T-helper 9 cell (primary cell): ENCODE data around the gene RNF157.
A peak's percentile ranks its signal among the peaks of the same experiment; 100 is the strongest.
"Not testable (repeated sequence)": the region's sequence is repeated elsewhere in the genome, so short reads cannot be mapped to it uniquely, and the experiment has no call there.

Experiments used
- DNase-seq: peaks from one replicate; pipeline ENCODE4 v3.0.0-alpha.2; 2020

The RNF157 gene

DNA sequence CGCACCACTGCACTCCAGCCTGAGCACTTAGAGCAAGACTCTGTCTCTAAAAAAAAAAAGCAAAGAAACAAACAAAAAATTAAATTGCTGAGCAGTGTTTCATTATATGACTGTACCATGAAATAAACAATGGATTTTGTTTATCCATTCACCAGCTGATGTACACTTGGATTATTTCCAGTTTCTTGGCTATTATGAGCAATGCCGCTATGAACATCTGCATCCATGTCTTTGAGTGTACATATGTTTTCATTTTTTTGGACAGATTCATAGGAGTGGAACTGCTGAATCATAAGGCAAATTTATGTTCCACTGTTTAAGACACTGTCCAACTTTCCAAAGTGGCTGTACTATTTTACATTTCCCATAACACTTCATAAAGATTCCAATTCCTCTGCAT is 8.0 kb downstream of the RNF157 start:
- DNase-seq, result no peak

DNA sequence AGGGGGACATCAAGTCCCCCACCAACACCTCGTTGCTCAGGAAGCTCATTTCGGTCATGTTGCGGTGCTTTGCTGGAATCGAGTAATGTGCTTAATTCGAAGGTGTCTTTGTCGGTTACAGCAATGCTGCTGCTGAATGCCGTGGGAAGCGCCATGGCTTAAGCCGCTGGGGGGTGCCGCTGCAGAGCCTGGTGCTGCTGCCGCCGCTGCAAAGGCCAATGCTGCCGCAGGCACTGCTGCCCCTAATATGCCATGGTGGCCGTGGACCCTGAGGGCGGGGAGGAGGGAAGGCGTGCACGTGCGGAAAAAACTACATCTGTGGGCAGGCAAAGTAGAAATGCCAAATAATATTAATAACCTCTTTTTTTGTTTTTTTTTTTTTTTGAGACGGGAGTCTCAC is 13.5 kb downstream of the RNF157 start:
- not testable (repeated sequence) for DNase-seq

DNA sequence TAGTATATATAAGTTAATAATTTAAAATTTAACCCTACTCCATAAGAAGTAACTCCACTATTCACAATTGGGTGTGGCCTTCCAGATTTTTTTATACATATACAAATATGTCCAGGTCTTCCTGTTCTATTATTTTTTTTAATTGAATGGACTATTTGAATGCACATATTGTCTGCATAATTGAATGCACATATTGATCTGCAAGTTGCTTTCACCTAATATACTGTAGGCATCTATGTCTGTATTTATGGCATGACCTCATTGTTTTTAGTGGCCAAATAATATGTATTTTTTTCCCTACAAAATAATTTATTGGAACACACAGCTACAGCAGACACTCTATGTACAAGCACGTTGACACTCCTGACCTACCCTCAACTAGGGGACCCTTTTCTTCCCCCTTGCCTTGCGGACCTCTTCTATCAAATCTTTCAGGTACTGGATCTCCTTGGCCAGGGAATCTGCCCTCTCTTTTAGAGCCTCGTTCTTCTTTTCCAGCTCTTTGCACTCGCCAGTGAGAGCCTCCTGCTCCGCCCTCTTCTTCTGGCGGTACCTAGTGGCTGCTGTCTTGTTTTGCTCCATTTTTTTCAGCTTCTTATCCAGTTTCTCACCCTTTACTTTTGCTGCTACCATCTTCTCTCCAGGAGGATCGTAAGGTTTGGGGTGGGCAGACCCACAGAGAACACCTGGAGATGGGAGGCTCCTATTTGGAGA is 14.8 kb downstream of the RNF157 start:
- DNase-seq, result not testable (repeated sequence)

DNA sequence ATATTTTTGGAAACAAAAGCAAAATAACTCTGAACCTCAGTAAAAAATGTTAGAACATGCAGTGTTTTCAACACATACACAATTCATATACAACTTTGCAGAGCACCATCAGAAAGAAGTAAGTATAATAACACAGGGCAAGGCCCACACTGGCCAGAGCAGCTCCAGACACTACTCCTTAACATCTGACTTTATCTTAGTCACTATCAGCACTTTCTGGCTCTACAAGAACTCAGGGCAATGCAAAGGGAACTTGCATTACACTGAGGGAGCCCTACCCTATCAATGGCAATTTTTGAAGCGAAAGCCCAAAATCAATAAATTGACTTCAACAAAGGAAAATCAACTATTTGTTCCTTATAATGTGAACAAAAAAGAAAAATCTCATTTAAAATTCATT is 16.5 kb downstream of the RNF157 start:
- DNase-seq, result no peak

DNA sequence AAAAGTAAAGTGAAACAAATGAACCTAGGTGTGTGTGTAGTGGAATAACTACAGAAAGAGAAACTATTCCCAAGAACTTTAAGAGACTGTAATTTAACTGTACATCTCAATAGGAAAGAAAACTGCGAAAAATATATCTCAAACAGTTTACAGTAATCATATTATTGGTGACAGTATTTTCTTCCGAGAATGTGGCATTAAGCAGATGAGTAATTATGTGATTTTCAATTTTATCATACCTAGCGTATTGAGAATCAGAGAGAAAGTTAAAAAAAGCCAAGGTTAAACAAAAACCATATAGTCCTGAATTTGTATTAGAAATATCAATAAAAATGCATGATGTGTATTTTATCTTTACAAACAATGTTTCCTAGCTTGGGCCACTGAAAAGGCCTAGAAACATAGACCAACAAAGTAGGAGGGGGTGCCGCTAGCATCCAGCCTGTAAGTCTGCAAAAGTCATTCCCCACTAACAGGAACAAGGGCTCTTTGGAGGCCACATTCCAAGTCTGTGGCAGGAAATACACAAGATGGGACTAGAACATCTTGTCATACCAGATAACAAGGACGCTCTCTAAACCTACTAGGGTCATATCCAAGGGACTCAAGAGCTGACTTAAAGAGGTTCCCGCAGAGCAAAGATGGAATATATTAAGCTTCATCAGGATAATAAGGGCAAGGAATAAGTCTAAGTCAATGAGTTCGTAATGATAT is 20.5 kb downstream of the RNF157 start:
- DNase-seq, result no peak

DNA sequence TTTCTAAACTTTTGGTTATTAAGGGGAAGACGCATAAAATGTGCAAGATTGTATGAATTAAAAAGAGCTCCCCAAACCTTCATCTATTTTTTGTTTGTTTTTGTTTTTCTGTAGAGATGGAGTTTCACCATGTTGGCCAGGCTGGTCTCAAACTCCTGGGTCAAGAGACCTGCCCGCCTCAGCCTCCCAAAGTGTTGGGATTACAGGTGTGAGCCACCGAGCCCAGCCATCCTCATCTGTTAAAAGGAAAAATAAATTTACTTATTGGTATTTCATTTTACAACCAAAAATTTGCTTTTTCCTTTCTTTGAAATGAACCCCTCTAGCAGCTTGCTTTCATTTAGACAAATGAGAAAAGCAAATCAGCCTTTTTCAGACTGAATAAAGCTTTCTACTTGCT is 23.2 kb downstream of the RNF157 start:
- no peak for DNase-seq

DNA sequence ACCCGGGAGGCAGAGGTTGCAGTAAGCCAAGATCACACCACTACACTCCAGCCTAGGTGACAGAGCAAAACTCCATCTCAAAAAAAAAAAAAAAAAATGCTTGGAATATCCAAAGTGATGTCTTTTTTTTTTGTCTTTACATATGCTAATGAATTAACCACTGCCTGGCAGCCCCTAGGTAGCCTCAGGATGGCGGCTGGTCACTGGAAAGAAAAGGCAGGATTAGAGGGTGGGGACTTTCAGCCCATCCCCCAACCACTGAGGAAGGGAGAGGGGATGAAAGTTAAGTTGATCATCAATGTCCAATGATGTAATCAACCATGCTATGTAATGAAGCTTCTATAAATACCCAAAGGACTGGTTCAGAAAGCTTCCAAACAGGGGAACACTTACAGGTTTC is 26.8 kb downstream of the RNF157 start:
- no peak for DNase-seq

DNA sequence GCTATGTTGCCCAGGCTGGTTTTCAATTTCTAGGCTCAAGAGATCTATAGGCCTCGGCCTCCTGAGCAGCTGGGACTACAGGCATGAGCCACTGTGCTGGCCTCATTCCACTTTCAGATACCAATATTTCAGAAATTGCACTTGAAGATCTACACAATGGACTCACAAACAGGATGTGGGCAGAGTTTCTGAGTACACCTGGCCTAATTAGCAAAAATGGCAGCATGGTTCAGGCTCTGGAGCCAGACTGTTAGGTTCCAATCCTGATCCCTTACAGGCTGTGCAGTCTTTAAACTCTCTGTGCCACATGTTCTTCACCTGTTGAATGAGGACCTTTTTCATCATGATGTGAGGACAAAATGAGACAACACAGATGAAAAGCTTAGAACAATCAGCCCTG is 32.2 kb downstream of the RNF157 start:
- no peak for DNase-seq

DNA sequence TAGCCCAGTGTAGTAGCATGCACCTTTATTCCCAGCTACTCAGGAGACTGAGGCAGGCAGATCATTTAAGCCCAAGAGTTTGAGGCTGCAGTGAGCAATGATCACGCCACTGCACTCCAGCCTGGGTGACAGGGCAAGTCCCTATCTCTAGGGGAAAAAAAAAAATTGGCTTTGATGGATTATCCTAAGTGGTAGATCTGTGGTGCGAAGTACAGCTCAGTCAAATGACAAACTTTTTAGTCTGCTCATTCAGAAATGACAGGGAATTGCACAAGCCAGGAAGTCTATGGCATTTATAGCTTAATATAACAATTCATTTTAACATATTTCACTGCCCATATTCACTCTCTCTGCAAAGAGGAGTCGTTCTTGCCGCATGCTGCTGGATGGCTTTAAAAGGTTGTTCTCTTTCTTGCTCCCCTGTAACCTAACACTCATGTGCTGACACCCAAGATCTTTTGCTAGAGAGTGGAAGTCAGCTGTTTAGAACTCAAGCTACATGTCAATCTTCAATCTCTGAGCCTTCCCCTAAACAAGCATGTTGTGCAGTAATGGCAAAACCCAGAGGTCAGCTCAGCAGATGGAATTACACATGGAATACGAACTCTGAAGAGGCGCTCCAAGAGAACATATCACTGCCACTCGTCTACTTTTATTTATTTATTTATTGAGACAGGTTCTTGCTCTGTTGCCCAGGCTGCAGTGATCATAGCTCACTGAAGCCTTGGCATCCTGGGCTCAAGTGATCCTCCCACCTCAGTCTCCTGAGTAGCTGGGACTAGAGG is 32.8 kb downstream of the RNF157 start:
- no peak for DNase-seq

DNA sequence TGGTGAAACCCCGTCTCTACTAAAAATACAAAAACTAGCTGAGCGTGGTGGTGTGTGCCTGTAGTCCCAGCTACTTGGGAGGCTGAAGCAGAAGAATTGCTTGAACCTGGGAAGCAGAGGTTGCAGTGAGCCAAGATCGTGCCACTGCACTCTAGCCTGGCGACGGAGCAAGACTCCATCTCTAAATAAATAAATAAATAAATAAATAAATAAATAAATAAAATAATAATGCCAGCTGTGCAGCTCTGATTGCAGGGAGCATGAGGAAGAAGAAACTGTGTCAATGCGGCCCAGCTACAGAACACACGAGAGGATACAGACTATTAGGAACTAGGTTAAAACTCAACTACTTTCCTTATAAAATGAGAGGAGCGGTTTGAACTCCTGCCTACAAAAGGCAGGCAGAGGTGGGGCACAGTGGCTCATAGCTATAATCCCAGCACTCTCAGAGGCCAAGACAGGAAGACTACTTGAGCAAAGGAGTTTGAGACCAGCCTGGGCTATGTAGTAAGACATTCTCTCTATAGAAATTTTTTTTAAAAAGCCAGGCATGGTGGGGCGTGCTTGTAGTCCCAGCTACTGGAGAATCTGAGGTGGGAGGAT is 34.6 kb downstream of the RNF157 start:
- not testable (repeated sequence) for DNase-seq

DNA sequence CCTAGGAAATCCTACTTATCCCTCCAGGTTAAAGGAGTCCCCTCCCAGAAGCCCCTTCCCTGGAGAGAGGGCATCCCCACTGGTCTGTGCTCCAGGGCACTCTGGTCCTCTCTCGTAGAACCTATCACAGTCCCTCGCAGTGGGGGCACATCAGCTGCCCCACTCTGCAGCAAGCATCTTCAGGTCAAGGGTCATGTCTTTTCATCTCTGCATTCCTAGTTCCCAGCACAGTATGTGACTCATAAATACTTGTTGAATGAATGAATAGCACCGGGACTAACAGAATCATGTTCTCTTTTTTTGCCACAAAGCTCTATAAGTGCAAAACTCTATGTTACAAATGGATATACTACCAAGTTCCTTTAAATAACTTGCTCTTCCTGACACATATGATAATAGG is 36.0 kb downstream of the RNF157 start:
- no peak for DNase-seq

DNA sequence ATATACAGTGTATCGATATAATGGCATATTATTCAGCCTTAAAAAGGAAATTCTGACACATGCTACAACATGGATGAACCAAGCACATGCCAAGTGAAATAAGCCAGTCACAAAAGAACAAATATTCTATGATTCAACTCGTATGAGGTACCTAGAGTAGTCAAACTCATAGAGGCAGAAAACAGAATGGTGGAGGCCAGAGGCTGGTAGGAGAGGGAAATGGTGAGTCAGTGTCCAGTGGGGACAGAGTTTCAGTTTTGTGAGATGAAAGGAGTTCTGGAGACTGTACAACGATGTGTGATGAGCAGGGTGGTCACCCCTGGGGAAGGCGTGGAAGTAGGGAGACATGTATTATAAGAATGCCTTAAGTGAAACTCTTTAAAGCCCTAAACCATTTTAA is 39.9 kb downstream of the RNF157 start:
- no peak for DNase-seq

DNA sequence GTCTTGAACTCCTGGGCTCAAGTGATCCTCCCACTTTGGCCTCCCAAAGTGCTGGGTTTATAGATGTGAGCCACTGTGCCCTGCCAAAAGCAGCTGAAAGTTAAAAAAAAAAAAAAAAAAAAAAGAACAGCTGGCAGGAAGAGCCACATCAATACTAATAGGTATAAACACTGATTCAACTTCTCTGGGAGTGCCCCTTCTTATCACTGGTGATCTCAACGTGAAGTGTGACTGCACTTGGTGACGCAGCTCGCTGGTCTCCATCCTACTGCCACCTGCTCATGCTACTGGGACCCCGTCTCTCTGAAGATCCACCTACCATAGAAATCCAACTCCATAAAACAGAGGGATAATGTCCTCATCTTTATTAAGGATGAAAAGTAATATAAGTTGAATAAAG is 40.8 kb downstream of the RNF157 start:
- peak; percentile 55 for DNase-seq

DNA sequence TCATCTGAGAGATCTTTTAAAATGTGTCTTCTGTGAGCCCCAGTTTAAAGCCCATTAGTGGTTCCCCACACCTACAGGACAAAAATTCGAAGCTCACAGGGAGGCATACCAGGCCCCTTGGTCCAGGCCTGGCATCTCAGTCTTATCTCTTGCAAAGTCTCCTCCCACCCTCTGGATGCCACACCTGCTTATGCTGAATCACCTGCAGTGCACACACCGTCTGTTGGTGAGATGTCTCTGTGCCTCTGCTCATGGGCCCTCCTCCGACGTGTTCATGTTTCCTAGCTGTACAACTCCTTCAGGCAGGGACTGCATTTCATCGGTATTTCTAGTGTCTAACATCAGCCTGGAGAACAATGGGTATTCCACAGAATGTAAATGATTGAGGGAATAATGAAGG is 41.6 kb downstream of the RNF157 start:
- DNase-seq, result no peak

DNA sequence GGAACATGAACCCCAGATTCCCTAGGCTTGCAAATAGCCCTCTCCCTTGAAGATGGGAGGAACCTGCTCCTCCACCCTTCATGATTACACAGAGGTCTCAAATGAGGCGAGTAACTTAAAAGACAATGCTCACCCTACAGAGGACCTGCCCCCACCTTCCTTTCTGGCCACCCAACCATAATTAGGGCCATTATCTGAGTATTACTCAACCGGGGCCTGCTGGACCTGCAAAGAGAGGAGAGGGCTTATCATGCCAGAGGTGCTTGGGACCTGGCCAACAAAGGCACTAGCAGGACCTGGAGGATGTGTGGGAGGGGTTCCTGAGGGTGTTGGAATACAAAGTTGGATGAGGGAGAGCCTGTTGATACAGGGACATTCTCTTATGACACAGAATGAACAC is 42.4 kb downstream of the RNF157 start:
- no peak for DNase-seq

DNA sequence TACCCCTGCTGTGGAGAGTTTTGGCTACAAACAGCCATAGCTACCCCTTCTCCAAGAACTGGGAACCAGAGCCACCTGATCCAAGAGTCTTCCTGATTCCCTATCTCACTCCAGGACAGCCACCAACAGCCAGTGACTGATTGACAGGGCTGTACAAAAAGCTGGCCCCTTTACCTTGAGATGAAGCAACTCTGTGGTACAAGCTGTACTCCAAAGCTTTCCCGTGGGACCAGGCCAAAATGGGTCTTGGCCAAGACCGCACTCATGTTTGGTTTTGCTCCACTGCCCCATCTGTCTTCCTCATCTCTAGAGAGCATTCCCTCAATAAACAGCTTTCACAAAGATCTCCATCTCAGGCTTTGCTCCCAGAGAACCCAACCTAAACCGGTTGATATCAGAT is 43.6 kb downstream of the RNF157 start:
- no peak for DNase-seq

DNA sequence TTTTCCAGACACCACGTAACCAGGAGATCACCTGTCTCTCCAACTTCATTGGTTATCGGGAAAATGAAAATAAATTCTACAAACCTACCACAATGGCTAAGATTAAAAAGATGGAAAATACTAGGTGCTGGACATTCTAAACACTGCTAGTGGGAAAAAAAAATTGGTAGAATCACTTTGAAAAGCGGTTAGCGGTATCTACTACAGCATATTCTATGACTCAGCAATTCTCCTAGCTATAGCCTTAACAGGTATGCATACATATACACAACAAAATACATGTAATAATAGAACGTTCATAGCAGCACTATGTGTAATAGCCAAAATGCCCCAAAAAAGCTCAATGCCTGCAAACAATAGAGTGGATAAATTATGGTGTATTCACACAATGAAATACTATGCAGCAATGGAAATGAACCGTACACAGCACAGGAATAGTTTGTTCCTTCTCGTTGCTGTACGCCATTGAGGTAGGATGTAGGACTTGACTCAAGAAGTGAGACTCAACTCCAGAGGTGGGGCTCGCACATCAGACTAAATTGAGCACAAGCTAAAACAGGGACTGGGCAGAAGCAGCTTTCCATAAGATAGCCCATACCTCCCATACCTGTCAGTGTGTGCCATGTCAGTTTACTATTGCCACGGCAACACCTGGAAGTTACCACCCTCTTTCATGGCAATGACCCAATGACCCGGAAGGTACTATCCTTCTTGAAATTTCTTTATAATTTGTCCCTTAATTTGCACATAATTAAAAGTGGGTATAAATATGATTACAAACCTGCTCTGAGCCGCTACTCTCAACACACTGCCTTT is 44.8 kb downstream of the RNF157 start:
- DNase-seq, result no peak

DNA sequence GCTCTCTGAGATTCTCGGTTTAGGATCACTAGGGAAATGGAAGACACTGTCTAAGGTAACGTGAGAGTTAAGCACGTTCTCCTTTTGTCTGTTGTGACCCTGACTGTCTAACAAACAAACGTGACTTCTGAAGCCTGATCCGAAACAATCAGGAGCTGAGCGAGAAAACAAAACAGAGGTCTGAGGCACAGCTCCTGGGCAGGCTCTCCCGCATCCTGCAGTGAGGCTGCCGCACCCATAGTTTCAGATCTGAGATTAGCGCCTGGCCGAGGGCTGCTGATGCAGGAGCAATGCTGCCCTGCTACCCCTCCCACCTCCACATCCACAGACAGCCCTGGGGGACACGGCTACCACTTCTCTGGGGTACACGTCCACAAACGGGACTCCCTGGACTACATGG is 46.7 kb downstream of the RNF157 start:
- no peak for DNase-seq

DNA sequence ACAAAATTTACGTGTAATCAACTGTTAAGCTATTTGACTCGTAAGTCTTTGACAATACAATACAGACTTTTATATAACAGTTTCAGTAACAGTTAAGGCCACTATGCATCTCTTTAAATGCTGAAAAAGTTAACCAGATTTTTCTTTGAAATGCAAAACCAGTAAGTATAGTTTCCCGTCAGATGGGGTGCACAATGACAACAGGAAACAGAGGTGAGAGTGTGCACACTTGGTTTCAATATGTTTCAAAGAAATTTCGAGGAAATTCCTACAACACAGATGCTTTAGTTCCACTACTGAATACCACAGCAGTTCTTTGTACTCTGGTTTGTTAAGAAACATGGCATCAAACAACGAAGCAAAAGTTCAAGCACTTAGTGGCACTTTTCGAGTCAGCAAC is 48.4 kb downstream of the RNF157 start:
- no peak for DNase-seq

DNA sequence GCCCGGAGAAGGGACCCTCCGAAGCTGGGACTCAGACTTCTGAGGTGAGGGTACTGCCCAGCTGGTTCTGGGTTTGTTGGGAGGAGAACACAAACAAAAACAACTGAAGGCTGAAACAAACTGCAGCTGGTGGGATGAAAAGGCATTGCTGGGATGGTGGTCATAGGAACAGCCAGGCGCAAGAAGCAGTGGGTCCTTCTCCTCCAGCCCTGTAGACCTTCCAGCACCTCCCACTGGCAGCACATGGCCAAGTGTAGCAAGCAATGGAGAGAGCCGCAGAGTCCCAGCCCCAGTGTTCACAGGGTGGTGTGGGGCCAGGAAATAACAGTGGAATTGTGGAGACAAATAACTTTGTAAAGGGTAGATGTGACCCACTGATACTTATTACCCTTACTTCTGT is 50.6 kb downstream of the RNF157 start:
- DNase-seq, result no peak

DNA sequence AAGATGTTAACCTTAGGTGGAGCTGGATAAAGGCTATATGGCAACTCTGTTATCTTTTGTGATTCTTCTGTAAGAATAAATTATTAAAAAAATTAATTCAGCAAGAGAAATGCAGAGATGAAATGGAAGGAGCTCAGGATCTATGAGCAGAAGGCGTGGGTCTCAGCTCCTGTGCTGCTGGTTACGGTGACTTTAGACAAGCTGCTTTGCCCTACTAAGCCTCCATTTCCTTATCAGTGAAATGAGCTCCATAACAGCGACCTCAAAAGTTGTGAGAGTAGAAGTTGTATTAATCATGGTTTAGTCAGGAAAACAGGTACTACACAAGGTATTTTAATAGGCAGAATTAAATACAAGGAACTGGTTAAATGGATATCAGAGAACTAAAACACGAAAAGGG is 51.0 kb downstream of the RNF157 start:
- DNase-seq, result no peak

DNA sequence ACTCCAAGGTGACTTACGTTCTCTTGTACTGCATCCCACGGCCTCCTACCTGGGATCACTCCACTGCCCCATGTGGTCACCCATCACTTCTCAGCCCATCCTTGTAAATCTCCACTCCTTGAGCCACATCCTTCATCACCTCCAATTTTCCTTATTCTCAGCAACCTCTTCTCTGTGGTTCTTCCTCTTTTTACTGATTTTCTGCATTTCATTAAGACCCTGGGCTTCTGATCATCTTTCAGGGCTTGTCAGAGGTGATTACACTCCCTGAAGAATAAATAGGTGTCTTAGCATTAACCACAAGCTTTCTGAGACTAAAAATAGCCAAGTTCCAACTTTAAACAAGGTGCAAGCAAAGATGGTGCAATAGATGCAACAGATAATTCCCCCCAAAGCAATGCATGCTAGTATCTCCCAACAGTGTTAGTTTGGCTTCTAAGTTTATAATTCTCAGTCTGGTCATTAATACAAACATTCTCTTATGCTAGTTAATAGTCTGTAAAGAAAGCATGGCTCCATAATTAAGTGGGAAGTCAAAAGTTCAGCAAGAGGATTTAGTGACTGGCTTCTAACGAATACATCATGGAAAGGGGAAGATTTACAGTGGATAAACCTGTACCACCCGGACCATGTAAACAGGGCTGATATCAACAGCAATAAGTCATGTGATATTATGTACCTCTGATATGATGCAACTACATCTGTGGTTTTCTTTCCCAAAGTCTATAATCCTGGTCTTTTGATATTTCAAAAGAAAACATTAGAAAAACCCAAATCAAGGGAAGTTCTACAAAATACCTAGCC is 51.9 kb downstream of the RNF157 start:
- DNase-seq, result no peak
